GM23248 (cell line): ENCODE measurements around the gene DNAJB2.

ENCODE experiments used
- EZH2 ChIP-seq: fragments of 200-600 bp; sonication (generic); IDR thresholded peaks from 2 replicates; pipeline ENCODE4 v1.6.1; 2018; ENCODE audit warnings: antibody characterized with exemption, mild to moderate bottlenecking; ENCODE audit not compliant: insufficient read depth, poor library complexity, severe bottlenecking
- EZH2phosphoT487 ChIP-seq: fragments of 200-600 bp; sonication (generic); IDR thresholded peaks from 2 replicates; pipeline ENCODE4 v1.6.1; 2018; ENCODE audit warnings: antibody characterized with exemption, moderate library complexity, mild to moderate bottlenecking, low read depth; ENCODE audit not compliant: insufficient read depth

- TF ChIP-seq EZH2, result no peak
- no peak for TF ChIP-seq EZH2phosphoT487
These were observed 18.7 kb downstream of the DNAJB2 start for GRCh38 chr2:219297766-219298456.
